ENCODE data around the gene MAML3. TPM values are rescaled to one million over a fixed set of nuclear protein-coding genes. Genes with fewer than 3 reads are reported as not detected.

MAML3 gene
- total RNA-seq, 2 donors from 2014 or later = 11.8 to 14.6 TPM

- ATAC-seq = no peak
- intact Hi-C loops (cut with DNase I, micrococcal nuclease) = no loop called here
- DNase-seq = no peak
These were observed 481.3 kb downstream of the MAML3 start for GRCh38 chr4:139672732-139673131.

DNA sequence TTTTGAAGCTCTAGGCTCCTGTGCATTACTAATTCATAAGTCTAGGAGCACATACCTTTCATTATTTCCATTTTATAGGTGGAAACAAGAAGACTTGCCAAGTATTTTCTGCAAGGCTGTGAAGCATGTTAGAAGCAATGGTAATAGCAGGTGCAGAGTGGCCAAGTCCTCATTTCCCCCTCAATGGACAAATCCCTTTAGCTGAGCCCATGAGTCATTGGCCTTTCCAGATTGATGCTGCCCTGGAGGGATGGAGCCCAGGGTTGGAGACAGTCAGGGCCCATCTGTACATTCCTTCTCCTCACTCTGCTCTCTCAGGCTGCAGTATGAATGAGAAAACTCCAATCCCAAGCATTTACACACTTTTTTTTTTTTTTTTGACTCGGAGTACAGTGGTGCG lies 481.8 kb downstream of the MAML3 start:
- DNase-seq (no peak), ATAC-seq (no peak)
- intact Hi-C loops (cut with DNase I, micrococcal nuclease) = no loop called here

DNA sequence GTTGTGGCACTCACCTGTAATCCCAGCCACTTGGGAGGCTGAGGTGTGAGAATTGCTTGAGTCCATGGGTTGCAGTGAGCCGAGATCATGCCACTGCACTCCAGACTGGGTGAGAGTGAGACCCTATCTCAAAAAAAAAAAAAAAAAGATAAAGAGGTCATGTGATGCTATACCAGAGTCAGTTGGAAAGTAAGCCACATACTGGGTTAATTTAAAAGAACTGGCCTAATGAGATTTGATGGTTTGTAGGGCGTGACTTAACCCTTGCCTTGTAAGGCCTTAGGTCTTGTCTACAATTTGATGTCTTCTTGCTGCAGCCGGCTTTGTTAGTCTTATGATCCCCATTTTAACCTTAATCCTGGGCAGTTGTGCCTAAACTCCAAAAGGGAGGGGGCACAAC lies 483.2 kb downstream of the MAML3 start:
- intact Hi-C loops (cut with DNase I, micrococcal nuclease) = no loop called here
- DNase-seq = no peak

DNA sequence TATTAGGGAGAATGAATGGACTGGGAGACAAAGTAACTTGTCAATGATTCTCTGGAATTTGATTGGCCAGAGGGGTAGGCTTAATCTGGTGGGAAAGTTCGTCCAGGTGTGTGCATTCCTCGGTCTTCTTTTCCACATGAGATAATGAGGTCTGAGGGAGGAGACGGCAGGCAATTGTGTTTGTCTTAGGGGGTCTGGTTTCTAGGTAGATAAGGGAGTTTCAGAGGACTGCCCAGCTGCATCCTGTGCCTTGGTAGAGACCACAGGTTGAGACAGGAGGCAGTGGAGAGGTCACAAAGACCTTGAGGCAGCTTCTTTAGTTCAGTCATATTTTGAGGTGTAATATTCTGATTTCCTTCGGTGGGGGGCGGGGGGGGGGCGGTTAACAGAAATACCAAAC lies 484.1 kb downstream of the MAML3 start:
- ATAC-seq (no peak), DNase-seq (no peak)
- intact Hi-C loops (cut with DNase I, micrococcal nuclease) = loop anchor here in 1 of 2 donors (10.0 kb wide), 1 partner anchor 585 kb away; no protein-coding TSS in a partner anchor

More for the DNA sequence above, 483.2 kb downstream of the MAML3 start:
- ATAC-seq = no peak

- intact Hi-C loops (cut with DNase I, micrococcal nuclease) = loop anchor here in 1 of 2 donors (10.0 kb wide), 1 partner anchor 585 kb away; no protein-coding TSS in a partner anchor
- DNase-seq (no peak), ATAC-seq (no peak)
These were observed 484.6 kb downstream of the MAML3 start for GRCh38 chr4:139669335-139669734.

GRCh38 chr4:139668658-139669201 lies 485.3 kb downstream of the MAML3 start:
- no peak for DNase-seq
- intact Hi-C loops (cut with DNase I, micrococcal nuclease) = loop anchor here in 1 of 2 donors (10.0 kb wide), 1 partner anchor 586 kb away; no protein-coding TSS in a partner anchor
- ATAC-seq = no peak

DNA sequence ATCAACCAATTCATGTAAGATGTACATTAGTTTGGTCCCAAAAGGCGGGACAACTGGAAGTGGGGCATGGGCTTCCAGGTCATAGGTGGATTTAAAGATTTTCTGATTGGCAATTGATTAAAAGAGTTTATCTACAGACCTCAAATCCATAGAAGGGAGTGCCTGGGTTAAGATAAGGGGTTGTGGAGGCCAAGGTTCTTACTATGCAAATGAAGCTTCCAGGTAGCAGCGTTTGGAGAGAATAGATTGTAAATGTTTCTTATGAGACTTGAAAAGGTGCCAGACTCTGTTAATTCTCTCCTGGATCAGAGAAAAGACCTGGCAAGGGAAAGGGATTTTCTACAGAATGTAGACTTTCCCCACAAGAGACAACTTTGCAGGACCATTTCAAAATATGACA lies 485.9 kb downstream of the MAML3 start:
- intact Hi-C loops (cut with DNase I, micrococcal nuclease) = loop anchor here in 1 of 2 donors (10.0 kb wide), 1 partner anchor 587 kb away; no protein-coding TSS in a partner anchor
- ATAC-seq = peak; percentile 27
- no peak for DNase-seq

Other genes with a start within 250 kb of the MAML3 start
- gene SCOC, start 219.5 kb upstream of the MAML3 start, total RNA-seq = 10 to 100 TPM; 49.5 to 55.4 TPM